Measurements from ENCODE around the gene NTHL1.

GRCh38 chr16:2004795-2005517, 42.7 kb downstream of the NTHL1 start:
- TF ChIP-seq, protein P1, sequence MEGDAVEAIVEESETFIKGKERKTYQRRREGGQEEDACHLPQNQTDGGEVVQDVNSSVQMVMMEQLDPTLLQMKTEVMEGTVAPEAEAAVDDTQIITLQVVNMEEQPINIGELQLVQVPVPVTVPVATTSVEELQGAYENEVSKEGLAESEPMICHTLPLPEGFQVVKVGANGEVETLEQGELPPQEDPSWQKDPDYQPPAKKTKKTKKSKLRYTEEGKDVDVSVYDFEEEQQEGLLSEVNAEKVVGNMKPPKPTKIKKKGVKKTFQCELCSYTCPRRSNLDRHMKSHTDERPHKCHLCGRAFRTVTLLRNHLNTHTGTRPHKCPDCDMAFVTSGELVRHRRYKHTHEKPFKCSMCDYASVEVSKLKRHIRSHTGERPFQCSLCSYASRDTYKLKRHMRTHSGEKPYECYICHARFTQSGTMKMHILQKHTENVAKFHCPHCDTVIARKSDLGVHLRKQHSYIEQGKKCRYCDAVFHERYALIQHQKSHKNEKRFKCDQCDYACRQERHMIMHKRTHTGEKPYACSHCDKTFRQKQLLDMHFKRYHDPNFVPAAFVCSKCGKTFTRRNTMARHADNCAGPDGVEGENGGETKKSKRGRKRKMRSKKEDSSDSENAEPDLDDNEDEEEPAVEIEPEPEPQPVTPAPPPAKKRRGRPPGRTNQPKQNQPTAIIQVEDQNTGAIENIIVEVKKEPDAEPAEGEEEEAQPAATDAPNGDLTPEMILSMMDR (IDR thresholded peaks at IDR 0.05) = no peak
- no peak for TF ChIP-seq POLR2A (IDR thresholded peaks at IDR 0.05)

Measured in testis (tissue), 2 donors.